SHP77 treated with DMSO at 0.1 percent for 48 hours (cell line): ENCODE results near the gene GABRG2.

Experiments
- DNase-seq: peaks from one replicate; lab custom pipeline; 2025; lab: John Stamatoyannopoulos, UW

Gene GABRG2

DNA sequence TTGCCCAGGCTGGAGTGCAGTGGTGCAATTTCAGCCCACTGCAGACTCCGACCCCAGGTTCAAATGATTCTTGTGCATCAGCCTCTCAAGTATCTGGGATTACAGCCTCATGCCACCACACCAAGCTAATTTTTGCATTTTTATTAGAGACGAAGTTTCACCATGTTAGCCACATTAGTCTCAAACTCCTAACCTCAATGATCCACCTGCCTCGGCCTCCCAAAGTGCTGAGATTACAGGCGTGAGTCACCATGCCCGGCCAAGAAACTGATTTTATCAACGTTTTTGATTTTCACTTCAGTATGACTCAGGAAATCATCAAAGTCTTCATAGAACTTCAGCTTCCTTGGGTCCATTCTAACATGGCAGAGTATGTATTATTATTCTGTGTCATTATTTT, 125.4 kb downstream of the GABRG2 start:
- DNase-seq, result no peak

DNA sequence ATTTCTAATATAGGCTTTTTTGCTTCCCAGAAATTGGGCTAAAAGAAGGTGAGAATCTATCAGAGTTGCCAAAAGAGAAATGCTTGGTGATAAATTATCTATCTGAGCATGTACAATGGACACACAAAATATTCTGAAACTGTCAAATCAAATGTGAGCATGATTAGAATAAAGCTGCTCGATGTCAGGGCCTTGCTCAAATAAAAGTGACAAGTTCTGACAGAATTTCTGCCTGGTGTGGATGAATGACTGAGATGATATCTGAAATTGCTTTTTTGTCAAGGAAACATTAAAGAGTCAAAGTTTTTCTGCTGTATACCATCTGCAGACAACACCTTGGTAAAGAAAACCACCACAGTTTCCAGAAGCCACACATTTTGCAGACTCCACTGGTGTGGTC, 128.8 kb downstream of the GABRG2 start:
- no peak for DNase-seq

DNA sequence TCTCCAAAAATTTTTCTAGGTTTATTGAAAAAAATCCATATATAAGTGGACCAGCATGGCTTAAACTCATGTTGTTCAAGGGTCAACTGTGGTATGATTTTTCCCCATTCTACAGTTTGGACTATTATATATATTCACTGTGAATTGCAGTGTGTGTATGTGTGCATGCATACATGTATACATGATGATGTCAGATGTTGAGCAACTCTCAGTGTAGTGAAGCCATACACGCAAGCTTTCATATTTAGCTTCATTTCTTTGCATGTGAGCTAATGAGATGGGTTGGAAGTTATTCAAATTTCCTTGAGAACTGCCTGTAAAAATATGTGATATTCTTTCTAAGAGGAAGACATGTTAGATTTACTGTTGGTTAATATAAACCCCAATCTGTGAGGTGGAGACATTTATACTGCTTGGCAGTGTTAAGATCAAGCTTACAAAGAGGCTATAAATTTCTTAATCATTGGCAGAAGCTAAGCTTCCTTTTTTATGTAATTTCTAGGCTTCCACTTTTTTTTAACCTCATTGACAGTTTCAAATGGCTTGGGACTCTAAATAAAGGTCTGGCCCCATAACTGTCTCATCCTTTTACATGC, 134.8 kb downstream of the GABRG2 start:
- DNase-seq, result no peak
